GM18907 (cell line): Measurements from ENCODE around the gene CDS2.

Experiments
- ATAC-seq: cut with Tn5 transposase; IDR thresholded peaks from one replicate; pipeline ENCODE4 v1.9.1; 2021; ENCODE audit warnings: mild to moderate bottlenecking, moderate library complexity; ENCODE audit not compliant: unreplicated experiment

CDS2 gene

DNA sequence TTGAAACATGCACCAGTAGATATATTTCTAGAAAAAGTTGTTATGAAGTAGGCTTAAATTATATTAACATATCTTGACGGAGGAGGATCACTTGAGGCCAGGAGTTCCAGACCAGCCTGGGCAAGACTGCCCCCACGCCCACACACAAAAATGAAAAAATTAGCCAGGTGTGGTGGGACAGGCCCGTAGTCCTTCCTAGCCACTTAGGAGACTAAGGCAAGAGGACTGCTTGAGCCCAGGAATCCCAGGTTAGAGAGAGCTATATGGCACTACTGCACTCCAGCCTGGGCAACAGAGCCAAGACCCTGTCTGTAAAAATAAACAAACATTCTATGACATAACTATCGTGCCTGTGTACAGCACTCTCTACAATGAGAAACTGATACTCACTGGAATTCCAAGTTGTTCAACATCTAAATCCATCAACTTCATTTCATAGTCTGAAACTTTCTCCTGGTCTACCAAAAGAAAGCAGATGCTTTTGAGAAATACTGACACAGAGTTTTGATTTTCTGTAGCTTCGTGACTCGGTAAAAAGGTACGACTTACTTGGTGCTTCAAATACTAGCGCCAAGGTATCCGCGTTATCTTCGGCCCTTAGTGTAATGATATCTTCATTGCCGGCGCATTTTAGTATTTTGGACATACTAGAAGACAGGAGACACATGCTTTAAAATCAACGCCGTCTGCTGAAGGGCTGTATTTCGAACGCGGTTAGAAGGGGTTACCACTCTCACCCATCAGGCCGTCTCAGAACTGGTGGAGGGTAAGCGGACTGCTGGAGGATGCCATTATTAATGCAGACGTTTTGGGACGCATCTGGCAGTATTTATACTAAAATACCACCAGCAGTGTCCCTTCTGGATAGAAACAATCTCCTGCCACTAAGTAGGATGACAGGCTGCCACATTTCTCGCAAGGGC, 8.3 kb upstream of the CDS2 start:
- ATAC-seq, result no peak

DNA sequence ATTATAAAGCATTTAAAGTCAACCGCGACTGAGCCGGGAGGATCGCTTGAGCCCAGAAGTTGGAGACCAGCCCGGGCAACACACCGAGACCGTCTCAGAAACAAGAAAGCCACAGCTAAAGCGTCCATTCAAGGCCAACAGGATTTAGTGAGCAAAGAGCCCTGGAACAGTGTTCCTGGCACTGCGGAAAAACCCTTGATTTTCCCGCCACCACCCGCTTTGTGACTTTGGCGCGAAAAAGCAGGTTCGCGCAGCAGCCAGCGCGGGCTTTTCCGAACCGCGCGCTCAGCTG, 7.7 kb upstream of the CDS2 start:
- ATAC-seq, result no peak

DNA sequence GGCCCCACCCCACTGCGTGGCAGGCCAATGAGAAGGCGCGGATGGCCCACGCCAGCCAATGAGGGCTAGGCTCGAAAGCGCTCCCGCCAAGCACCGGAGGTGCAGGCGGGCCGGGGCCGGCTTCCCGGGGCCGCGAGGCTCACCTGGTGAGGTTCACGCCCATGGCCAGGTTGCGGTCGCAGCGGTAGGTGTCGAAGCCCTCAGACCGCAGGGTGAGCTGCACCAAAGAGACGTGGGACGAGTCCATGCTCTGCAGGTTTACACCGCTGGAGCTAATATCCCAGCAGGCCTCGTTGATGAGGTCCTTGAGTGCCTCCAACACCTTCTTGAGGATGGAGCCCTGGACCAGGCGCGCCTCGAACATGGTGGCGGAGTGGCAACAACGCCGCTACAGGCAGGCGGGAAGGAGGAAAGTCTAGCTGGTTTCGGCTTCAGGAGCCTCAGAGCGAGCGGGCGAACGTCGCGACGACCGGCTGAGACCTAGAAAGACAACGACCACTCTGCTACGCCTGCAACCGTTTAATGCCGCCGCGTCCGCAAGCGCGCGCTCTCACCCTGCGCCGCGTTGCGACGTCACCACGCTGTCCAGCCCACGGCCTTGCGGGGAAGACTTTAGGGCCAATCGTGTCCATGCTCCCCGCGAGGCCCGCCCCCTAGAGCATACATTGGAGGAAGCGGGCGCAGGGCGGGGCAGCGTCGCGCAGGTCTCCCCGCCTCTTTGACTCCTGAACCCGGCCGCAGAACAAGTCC, 7.2 kb upstream of the CDS2 start, which contains the start of gene PCNA:
PCNA (minus strand) TSS at position 524 of the 750 bp plus-strand sequence; CDS start at position 364, 160 bp downstream.
- ATAC-seq, result peak; percentile 96

DNA sequence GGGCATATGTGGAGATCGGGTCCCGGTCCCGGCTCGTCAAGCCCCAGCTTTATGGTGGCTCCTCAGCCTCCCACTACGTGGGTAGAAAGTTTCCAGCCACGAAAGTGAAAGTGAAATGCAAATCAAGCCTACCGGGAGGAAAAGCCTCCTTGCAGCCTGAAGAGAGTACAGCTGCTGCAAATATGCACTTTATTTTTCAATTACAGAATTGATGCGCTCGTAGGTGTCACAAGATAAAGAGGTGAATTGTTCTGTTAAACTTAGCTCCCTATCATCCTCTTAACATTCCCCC, 6.7 kb upstream of the CDS2 start:
- ATAC-seq, result no peak

DNA sequence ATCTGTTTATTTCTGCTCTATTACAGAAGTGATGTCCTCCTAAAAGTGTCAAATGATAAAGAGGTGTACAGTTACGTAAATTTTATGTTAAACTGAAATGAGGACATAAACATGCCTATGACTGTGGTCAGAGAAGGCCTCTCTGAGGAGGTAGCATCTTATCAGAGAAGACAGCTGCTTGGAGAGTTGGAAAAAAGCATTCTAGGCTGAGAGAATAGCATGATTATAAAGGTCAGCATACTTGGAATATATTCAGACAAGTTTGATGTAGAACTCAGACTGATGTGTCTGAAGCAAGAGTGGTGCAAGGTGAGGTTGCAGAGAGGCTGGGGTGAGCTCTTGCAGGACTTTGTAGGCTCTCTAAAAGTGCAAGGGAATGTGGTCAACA, 3.9 kb upstream of the CDS2 start:
- no peak for ATAC-seq

DNA sequence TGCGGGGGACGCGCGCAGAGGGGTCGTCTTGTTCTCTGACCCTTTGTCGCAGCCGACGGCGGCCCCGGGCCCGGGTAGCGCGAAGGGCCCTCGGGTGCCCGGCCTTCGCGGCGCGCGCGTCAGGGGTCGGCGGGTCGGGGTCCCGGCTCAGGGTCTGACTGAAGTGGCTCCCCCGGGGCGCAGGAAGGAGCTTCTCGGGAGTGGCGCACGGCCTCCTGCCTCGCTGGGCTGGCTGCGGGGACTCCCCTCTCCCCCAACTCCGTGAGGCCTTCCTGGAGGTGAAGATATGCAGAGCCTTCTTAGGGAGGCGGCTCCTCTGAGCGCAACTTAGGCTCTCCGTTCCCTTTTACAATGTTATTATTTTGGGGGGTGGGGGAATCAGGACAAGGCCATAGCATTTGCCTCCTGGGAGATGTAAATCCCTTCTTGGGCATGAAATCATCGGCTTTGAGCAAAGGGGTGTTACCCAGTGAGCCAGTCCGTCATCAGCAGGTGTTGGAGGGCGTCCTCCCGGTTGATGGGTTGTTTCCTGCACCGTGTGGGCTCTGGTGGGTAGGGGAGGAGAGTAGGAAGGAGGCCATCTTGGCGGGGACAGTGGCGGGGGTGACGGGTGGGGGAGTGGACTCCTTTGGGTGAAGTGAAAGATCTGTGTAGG, 523 bp downstream of the CDS2 start:
- ATAC-seq, result peak; percentile 38

DNA sequence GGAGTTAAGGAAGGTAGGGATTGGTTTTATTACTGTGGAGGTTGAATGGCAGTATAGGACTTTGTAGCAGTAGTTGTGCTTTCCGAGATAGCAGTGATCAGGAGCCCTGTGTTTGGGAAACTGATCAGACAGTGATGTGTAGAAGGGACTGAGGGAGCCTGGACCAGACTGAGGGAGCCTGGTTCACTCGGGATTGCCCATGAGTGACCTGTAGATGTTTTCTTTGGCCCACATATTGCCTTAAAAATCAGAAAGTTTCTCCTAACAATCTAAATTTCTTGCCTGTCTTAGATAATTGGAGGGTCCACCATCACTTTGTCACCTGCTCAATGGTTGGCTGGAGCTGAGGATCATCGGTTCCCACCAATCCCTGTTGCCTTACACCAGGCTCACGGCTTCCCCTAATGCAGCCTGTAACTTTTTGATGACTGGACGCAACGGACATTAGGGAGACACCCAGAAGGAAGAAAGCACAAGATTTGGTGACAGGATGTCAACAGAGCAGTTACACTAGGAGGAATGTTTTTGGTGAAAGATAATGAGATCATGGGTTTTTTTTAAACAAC, 1.1 kb downstream of the CDS2 start:
- no peak for ATAC-seq

DNA sequence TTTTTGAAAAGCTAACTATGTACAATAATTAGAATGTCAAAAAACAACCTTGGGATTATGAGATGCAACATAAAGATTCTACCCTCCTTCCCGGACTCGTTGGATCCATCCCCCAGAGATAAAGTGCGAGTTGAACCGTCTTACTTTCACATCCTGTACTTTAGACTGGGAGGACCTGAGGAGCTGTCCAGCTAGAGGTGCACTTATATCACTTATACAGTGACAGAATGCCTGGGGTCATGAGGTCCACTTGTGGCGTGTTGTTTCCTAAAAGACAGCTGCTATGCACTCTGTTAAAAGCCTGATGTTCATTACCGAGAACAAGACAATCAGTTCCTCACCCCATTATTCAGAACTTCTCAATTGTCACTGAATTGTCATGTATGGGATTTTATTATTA, 2.1 kb downstream of the CDS2 start:
- no peak for ATAC-seq

DNA sequence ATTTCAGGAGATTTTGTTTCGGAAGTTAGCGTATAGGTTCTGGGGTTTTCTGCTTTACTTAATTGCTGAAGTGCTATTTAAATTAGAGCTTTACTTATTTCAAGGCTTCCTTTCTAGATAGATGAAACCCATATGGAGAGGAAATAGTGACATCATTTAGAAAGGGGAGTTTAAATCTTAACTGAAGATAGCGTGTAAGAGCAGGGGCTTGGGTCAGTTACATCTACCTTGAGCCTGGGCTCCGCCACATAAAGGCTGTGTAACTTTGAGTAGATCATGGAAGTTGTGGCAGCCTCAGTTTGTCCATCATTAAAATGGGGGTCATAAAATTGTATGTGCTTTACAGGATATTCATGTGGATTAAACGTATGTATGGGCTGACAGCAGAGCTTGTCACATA, 4.7 kb downstream of the CDS2 start:
- no peak for ATAC-seq

DNA sequence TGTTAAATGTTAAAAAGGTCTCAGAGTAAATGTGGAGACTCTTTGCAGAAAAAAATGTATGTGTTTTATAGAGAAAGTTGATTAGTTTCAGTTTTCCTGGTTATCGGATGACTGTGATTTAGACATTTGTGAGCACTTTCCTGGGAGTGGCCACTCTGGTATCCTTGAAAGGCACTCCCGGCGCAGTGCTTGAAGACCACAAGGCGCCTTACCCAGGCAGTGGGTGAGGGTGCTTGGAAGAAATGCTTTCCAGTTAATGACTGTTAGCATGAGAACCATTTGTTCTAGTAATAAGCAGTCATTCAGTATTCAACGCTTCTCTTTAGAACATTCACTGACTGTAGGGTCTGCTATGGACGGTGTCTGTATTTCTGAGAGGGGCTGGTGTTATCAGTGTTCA, 7.2 kb downstream of the CDS2 start:
- ATAC-seq, result no peak

DNA sequence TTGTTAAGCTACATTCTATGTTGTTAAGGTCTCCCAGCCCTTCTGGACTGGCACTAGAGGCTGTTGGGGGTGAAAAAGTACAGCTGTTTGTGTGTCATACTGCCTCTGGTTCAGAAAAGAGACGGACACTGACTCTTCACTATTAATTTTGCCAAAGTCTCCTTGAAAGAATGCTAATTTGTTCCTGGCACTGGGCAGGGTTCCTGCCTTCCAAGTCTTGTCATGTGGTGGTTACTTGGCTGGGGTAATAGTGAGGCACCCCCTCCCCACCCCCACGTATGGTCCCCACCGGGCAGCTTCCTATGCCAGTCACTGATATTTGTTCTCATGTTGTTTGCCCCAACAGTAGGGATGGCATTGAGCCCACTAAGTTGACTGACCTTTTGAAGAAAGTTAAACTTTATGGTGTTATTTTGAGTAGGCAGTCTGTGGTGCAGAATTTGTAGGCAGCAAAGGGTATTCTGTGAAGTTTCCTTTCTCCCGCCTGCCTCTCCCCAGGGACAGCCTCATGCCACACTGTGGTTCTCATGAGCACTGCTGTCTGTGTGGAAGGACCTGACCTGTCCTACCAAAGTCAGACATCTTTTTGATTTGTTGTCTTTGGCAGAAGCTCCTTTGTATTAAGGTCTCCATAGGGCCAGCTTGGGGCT, 8.7 kb downstream of the CDS2 start:
- peak; percentile 72 for ATAC-seq

DNA sequence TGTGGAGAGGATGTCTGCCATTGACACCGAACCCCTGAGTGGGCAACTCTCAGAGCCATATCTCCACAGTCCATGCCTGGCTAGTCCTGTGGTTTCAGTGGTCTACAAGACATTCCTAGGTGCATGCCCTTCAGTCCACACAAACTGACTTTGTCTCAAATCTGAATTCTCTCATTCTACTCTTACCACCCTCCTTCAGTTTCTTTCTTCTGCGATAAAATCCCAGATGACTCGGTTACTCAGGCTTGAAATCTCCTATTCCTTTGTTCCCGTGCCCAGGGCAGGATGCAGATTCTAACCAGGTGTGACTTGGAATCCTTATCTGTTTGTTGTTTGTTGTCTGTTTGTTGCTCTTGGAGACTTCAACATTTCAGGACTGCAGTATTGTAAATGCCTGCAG, 9.3 kb downstream of the CDS2 start:
- peak; percentile 40 for ATAC-seq

DNA sequence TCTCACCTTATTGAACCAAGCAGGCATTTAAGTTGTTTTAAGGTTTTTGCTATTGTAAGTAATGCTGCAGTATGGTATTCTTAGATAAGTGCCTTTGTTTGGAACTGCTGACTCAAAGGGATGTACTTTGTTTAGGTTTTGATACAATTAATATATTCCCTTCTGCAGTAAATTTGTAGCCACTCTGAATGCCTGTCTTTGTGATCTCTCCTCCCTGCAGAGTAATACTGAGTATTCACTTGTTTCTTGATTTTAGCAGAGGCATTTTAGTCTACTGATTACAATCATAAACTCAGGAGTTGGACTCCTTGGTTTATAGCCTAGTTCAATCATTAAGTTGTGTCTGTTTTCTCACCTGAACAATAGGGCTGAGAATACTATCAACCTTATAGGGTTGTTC, 13.4 kb downstream of the CDS2 start:
- ATAC-seq, result no peak

DNA sequence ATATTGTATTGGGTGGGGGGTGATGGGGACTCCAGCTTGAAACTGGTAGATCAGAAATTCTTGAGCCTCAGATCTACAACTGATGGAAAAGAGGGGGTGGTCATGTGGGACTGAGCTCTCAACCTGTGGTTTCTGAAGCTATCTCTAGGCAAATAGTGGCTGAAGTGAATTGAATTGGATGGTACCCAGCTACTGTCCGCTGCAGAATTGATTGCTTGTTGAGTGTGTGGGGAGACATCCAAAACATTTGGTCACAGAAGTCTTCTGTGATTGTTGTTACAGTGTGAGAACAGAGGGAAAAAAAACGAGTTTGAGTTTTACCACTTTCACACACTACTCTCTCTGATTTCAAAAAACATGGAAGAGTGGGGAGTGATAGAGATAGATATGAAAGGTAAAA, 14.8 kb downstream of the CDS2 start:
- ATAC-seq, result no peak

DNA sequence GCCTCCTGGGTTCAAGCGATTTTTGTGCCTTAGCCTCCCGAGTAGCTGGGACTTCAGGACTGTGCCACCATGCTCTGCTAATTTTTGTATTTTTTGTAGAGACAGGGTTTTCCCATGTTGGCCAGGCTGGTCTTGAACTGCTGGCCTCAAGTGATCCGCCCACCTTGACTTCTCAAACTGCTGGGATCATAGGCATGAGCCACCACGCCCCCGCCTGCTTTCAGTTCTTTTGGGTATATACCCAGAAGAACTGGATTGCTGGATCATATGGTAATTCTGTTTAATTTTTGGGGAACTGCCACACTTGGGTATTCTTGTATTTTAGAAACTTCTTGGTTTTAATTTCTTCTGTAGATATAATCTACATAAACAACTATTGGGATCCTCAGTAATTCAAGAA, 17.0 kb downstream of the CDS2 start:
- ATAC-seq, result no peak

DNA sequence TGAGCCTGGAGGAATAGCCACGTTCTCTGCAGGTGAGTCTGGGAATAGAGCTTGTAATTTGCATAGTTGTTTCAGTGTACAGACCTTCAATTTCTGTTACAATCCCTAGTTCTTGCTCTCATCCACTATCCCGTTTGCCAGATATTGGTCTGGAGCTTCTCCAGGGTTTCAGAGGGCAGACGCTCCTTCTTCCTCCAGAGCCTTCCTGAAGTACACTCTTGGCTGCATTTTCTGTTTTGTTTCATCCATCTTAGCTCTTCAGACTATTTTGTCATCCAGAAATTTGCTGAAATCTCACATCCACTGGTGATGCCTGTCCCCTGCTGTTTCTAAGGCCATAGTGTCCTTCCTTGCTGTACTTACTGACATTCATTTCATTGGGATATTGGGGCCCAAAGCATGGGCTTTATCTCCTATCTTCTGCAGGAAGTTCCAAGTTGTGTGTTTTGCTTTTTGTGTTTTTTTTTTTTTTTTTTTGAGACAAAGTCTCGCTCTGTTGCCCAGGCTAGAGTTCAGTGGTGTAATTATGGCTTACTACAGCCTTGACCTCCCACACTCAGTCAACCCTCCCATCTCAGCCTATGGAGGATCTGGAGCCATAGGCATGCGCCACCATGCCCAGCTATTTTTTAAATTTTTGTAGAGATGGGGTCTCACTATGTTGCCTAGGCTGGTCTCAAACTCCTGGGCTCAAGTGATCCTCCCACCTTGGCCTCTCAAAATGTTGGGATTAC, 18.7 kb downstream of the CDS2 start:
- no peak for ATAC-seq

DNA sequence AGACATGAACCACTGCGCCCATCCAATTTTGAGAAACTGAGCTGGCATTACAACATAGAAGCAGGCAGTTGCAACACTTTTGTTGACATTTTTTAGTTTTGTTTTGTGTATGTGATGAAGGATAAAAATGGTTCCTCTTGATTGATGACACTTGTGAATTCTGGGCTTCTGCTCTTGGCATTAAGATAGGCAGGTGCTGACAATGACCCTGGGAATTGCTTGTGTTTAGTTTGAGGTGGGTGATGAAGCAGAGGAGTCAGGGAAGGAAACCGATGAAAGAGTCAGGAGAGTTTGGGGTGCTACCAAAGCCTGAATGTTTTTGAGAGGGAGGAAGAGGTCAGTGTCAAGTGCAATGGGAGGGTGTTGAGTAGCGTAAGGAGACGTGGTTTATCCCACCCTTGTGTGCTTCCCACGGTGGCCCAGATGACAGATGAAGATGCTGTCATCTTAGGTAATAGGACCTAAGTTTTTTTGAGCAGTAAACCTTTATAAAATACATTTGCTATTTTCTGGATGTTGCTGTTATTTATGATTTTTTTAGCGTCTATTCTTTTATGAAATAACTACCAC, 19.4 kb downstream of the CDS2 start:
- ATAC-seq, result no peak

DNA sequence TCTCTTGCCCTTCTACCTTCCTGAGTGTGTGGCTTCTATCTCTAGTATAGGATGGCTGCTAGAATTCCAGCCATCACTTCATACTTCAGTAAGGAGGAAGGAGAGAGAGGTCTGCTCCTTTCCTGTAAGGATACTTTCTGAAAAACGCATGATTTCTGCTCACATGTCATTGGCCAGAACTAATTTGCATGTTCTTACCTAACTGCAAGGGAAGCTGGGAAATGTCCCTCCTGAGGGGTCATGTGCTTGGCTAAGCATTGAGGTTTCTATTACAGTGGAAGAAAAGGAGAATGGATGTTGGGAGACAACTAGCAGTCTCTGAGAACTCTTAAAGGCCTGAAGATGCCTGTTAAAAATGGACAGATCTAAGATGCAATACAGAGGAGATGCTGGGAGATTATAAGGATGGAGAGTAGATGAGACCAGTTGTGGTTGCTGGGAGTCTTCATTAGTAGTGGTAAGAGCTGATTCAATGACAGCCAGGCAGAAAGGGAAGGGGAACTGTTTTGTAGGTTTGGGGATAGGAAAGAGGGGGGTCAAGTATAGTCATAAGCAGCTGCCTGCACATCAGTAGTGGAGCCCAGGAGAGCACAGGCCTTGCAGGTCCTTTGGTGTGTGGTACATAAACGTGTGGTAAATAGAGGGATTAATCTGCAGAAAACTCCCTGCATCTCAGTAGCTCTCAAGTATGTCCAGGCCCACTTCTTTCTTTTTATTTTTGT, 20.2 kb downstream of the CDS2 start:
- ATAC-seq, result no peak

DNA sequence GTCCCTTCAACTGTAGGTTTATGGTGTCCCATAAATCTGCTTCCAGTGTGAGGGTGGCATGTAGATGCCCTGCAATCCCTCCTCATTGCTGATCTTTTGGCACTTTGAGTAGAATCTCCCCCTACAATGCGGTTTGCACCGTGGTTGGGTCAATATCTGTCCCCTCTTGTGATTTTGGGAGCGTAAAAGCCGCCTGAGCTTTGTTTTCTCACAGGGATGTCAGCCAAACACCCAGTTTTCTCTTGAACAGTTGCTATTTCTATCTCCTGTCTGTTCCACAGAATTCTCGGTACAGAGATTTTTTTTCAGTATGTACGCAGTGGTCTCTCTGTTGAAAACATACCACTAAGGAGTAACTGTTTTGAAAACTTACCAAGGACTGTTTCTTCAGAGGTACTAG, 21.8 kb downstream of the CDS2 start:
- no peak for ATAC-seq

DNA sequence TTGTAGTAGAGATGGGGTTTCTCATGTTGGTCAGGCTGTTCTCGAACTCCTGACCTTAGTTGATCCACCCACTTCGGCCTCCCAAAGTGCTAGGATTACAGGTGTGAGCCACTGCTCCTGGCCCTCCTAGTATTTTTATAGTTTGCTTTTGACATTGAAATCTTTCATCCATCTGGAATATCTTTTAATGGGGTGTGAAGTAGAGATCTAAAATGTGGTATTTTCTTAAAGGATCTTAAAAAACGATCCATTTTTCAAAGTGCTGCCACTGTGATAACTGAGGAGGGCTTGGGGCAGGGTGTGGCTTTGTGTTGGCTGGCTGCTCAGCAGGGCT, 23.1 kb downstream of the CDS2 start:
- no peak for ATAC-seq
